HG02970 (cell line): ENCODE measurements around the gene NHP2.
A peak's percentile ranks its signal among the peaks of the same experiment; 100 is the strongest.
"Not testable (repeated sequence)": the region's sequence is repeated elsewhere in the genome, so short reads cannot be mapped to it uniquely, and the experiment has no call there.

Experiments used
- ATAC-seq: cut with Tn5 transposase; IDR thresholded peaks from one replicate; pipeline ENCODE4 v1.9.1; 2021; ENCODE audit warnings: mild to moderate bottlenecking, moderate library complexity, moderate number of reproducible peaks; ENCODE audit not compliant: unreplicated experiment, low FRiP score

Gene NHP2

DNA sequence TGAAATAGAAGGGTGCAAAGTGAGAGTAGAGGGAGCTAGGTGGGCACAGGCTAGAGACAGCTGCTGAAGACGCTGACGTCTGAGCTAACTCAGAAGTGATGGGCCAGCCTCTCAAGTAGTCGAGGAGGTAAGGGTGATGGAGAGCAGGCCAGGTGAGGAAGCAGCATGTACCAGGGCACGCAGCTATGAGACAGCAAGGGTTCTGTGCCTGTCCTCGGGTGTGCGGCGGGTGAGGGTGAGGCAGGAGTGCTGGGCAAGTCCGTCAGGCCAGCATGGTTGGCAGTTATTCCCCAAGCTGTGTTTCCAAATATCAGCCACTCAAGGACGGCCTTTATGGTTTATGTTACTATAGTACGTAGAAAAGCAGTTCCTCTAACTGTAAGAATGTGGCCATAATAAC, 16.7 kb downstream of the NHP2 start:
- no peak for ATAC-seq

- ATAC-seq: no peak
These were observed 22.2 kb downstream of the NHP2 start for GRCh38 chr5:178131446-178131996.

DNA sequence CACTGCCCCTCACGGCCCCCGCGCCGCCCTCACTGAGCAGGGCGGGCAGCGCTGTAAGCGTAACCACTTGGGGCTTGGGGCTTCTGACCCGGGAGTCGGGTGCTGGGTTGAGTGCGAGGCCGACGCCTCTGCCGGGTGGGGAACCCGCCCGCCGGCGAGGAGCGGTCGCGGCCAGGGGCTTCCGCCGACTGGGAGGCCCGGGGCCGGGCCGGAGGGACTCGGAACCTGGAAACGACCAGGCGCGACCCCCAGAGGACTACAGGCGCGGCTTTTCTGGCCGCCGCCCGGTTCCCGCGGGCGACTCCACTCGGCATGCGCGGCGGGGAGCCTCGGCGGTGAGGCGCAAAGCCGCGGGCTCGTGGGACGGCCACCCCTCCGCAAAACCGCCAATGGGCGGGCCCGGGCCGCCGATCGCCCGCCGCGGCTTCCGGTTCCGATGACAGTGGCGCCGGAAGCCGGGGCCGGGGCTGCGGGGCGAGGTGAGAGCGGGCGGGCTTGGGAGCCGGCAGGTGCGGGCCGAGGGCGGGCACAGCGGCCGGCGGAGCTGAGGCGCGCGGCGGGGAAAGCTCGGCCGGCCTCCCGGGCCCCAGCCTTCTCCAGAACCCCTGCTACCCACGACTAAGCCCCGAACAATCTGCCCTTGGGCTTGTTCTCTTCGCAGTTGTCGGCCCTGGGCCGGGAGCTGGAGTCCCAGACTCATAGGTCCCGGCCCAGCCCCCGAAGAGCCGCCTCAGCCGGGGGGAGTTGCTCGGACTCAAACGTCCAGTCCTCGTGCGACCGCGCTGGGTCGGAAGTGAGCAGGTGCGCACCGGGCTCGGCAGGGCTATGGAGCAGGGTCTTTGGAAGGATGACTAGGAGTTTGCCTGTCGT, 22.9 kb downstream of the NHP2 start, which contains the start of gene RMND5B:
Gene RMND5B (plus strand): TSS at position 439 of the 870 bp plus-strand sequence. CDS start 7,106 bp downstream, outside the sequence.
- peak; percentile 85 for ATAC-seq

DNA sequence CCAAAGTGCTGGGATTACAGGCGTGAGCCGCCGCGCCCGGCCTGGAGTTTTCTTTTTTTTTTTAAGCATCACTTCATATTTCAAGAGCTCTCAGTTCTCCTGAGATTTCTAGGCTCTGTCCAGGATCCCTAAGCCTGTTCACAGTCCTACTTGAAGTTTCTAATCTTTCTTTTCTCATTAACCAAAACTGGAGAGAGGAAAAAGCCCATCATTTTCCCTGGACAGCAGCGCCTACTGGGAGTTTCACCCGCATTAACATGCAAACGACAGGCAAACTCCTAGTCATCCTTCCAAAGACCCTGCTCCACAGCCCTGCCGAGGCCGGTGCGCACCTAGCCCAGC, 23.5 kb downstream of the NHP2 start:
- not testable (repeated sequence) for ATAC-seq

DNA sequence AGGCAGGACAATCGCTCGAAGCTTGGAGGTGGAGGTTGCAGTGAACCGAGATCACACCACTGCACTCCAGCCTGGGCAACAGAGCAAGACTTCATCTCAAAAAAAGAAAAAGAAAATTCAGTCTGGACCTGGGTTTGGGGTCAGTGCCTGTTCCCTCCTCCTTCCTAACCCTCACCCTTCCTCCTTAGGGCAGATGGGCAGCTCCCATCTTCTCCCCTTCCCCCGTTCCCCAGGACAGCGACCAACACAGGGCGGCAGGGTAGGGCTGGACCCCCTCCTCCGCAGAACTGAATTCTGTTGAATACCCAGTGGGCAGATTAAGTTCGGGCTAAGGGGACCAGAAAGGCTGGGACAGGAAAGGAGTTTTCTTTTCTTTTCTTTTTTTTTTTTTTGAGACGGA, 24.4 kb downstream of the NHP2 start:
- ATAC-seq: no peak

GRCh38 chr5:178127300-178128009, 26.2 kb downstream of the NHP2 start:
- ATAC-seq: not testable (repeated sequence)

GRCh38 chr5:178126556-178126955, 27.1 kb downstream of the NHP2 start:
- no peak for ATAC-seq

DNA sequence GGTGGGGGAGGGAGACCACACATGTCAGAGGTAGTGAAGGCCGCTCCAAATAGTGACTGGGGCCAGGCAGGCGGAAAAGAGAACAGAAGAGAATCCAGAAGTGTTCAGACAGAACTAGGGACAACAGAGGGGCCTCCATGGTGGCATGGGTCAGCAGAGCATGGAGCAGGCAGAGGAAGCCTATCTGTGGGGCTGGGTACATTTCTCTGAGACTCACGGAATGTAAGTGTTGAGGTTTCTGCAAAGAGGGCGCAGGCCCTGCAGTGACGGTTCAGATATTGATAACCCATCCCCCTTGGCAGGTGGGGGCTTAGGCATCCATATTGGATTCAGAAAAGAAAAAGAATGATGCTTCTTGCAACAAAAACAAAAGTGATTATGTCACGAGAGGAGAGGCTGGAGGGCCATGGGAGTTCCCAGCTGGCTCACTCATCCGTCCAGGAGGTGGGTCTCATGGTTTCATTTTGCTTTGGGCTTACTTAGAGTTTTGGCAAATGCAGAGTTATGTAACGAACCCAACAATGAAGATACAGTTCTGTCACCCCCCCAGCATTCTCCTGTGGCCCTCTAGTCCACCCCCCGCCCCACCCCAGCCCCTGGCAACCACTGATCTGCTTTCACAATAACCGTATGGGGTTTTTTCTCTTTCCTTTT, 28.3 kb downstream of the NHP2 start:
- ATAC-seq: no peak

DNA sequence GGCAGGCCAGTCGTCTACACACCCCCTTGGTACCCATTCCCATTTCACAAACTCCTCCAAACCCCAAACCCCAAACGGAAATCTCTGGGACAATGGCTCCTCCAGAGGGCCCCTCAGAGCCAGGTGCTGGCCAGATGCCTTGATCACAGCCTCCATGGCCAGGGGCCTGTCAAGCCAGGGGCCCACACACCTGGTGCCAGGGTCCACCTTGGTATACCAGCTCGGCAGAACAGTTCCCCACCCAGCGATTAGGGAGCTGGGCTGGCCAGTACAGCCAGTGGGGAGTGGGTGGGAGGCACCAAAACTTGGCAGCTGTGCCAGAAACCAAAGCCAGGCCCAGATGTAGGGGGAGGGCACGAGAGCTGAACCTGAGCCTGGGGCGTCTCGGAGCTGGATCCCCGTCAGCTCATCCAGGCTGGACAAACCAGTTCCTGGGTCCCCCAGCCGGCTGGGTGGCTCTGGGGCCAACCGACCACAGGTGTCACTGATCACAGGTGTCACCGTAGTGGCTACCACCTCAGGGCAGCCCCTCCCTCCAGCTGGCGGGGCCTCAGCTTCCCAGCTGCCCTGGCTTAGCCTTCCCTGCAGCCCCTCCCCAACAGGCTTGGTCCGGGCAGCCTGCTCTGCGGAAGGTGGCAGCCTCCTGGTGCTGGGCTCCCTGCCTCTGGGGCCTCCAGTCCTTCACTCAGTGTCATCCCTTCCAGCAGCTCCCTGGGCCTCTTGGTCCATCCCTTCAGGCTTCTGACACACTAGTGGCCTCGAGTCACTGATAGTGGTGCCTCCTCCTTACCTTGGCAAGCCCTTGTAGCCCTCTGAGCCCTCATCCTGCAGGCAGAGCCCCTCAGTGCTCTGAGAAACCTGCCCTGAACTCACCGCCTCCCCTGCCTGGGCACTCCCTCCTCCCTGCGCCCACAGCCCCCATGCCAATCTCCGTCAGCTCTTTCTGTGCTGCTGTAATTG, 29.4 kb downstream of the NHP2 start:
- no peak for ATAC-seq

DNA sequence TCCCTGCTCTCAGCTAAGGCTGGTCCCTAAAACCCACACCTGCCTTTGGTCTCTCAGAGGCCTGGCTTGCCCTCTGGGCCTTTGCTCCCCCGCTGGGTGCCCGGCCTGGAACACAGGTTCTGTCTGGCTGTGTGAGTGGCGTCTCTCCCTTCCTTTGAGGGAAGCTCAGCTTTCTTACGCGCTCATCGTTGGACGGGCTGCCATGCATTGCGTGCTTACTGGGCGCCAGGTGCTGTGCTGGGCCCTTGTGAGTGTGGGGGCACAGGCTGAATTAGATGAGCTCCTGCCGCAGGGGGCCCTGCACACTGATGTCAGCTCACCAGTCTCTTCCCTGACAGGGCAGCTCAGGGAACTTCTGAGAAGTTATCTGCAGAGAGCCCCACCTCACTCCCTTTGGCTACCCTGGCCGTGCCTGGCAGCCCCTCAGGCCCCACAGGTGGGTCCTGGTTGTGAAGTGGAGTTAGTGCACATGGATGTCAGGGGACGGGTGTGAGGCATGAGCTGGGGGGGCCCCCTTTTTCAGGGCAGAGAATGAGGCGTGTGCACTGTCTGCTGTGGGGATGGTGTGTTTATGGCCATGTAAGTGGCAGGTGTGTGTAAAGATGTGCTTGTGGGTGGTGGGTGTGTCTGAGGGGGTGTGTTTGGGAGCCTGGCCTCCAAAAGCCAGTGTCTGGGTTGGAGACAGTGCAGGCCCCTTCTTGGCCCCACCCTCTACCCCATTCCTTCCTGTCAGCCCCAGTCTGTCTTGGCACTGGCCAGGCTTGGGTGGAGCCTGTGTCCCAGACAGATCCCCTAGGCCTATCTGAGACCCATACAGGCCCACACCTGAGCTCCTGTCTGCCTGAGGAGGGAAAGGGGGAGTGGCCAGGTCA, 30.4 kb downstream of the NHP2 start:
- no peak for ATAC-seq

- ATAC-seq: no peak
These were observed 31.3 kb downstream of the NHP2 start for GRCh38 chr5:178122346-178122745.

DNA sequence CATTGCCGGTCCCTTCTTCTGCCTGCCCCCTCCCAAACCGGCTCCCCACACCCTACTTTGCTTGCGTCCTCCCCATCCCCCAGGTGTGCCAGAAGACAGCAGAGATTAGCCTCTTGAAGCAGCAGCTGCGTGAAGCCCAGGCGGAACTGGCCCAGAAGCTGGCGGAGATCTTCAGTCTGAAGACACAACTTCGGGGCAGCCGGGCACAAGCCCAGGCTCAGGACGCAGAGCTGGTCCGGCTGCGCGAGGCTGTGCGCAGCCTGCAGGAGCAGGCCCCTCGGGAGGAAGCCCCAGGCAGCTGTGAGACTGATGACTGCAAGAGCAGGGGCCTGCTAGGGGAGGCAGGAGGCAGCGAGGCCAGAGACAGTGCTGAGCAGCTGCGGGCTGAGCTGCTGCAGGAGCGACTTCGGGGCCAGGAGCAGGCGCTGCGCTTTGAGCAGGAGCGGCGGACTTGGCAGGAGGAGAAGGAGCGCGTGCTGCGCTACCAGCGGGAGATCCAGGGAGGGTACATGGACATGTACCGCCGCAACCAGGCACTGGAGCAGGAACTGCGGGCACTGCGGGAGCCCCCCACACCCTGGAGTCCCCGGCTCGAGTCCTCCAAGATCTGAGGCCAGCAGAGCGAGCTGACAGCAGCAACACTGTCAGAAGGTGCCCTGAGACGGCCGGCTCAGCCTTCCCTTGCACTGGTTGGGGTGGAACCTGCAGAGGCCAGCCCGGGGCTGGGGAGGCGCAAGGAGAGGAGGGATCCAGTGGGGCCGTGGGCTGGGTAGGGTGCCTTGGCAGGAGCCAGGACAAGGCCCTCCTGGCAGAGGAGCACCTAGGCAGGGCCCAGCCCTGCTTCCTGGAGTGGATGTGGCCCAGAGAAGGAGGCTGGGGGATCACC, 32.1 kb downstream of the NHP2 start:
- no peak for ATAC-seq

- ATAC-seq: peak; percentile 63
These were observed 32.9 kb downstream of the NHP2 start for GRCh38 chr5:178120607-178121357.

DNA sequence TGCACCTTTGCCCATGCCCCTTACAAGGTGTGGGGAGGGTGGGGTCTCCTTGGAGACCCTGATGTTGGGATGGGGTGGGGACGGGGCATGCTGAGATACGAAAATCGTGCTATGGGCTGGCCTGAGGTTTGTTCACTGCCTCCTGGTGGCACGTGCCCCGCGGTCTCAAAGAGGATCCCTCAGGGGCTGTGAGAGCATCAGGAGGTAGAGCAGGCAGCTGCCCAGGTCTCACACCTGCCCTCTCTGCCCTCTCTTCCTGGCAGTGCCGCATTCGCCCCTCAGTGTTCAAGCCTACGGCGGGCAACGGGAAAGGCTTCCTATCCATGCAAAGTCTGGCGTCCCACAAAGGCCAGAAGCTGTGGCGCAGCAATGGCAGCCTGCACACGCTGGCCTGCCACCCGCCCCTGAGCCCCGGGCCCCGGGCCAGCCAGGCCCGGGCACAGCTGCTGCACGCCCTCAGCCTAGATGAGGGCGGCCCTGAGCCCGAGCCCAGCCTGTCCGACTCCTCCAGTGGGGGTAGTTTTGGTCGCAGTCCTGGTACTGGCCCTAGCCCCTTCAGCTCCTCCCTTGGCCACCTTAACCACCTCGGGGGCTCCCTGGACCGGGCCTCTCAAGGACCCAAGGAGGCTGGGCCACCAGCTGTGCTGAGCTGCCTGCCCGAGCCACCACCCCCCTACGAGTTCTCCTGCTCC, 33.6 kb downstream of the NHP2 start:
- ATAC-seq: no peak

- ATAC-seq: no peak
These were observed 35.6 kb downstream of the NHP2 start for GRCh38 chr5:178117923-178118701.
